PC-9 (cell line): Measurements from ENCODE around the gene SRXN1. TPM values are rescaled to one million over a fixed set of nuclear protein-coding genes. Genes with fewer than 3 reads are reported as not detected.

ENCODE experiments used
- BruUV-seq: library from RNA; stranded (reverse); fragments of 400-500 nt; replicated peaks from 2 replicates; lab custom pipeline; 2021; lab: Mats Ljungman, UMichigan
- CTCF ChIA-PET: fragments of 300-600 bp; sonication (Branson Sonifier 250); formaldehyde crosslinking; loops from one replicate; lab custom pipeline; 2022; ENCODE audit warnings: antibody characterized with exemption; lab: Charles Lee
- POLR2A ChIA-PET: fragments of 300-600 bp; sonication (Branson Sonifier 250); formaldehyde crosslinking; loops from one replicate; lab custom pipeline; 2022; ENCODE audit warnings: antibody characterized with exemption; ENCODE audit not compliant: unreplicated experiment; lab: Charles Lee
- DNase-seq, 2 experiments: peaks; one replicate each; pipeline versions ENCODE4 v3.0.0 to v3.0.0-alpha.2; 2015 to 2022; ENCODE audit warnings: mixed read lengths in 1 of 2
- H2AFZ ChIP-seq: fragments of 200-600 bp; sonication (generic); 2 replicates; pipeline ENCODE4 v1.8.1; 2017; ENCODE audit warnings: antibody characterized with exemption
- H3F3A ChIP-seq: fragments of 200-600 bp; sonication (generic); 2 replicates; pipeline ENCODE4 v1.8.1; 2017; ENCODE audit warnings: antibody characterized with exemption, mild to moderate bottlenecking, low read depth; ENCODE audit not compliant: insufficient read depth
- H3K27ac ChIP-seq: fragments of 200-600 bp; sonication (generic); 2 replicates; pipeline ENCODE4 v1.6.1; 2016; ENCODE audit warnings: mixed run types
- H3K27me3 ChIP-seq: fragments of 200-600 bp; sonication (generic); 2 replicates; pipeline ENCODE4 v1.6.1; 2016; ENCODE audit warnings: low read depth, mixed run types; ENCODE audit not compliant: insufficient read depth
- H3K36me3 ChIP-seq: fragments of 200-600 bp; sonication (generic); 2 replicates; pipeline ENCODE4 v1.6.1; 2016; ENCODE audit warnings: low read depth, mixed run types
- H3K4me1 ChIP-seq: fragments of 200-600 bp; sonication (generic); replicated peaks from 2 replicates; pipeline ENCODE4 v1.6.1; 2016; ENCODE audit warnings: mixed run types; ENCODE audit not compliant: insufficient read depth
- H3K4me2 ChIP-seq: fragments of 200-600 bp; sonication (generic); 2 replicates; pipeline ENCODE4 v1.6.1; 2017; ENCODE audit warnings: mixed run types
- H3K4me3 ChIP-seq: fragments of 200-600 bp; sonication (generic); 2 replicates; pipeline ENCODE4 v1.6.1; 2016; ENCODE audit warnings: mixed run types
- H3K79me2 ChIP-seq: fragments of 200-600 bp; sonication (generic); 2 replicates; pipeline ENCODE4 v1.6.1; 2017; ENCODE audit warnings: low read depth, mixed run types
- H3K9me2 ChIP-seq: fragments of 200-600 bp; sonication (generic); 2 replicates; pipeline ENCODE4 v1.8.1; 2017; ENCODE audit warnings: mild to moderate bottlenecking; ENCODE audit not compliant: insufficient read depth
- H3K9me3 ChIP-seq: fragments of 200-600 bp; sonication (generic); 2 replicates; pipeline ENCODE4 v1.8.1; 2016; ENCODE audit warnings: low read depth; ENCODE audit not compliant: insufficient read depth
- H4K20me1 ChIP-seq: fragments of 200-600 bp; sonication (generic); 2 replicates; pipeline ENCODE4 v1.8.1; 2017; ENCODE audit not compliant: insufficient read depth
- CTCF ChIP-seq: fragments of 200-600 bp; sonication (generic); conservative IDR thresholded peaks from 2 replicates; pipeline ENCODE4 v1.6.1; 2017; ENCODE audit warnings: mixed run types, antibody characterized with exemption, mild to moderate bottlenecking, moderate library complexity
- EZH2 ChIP-seq: fragments of 200-600 bp; sonication (generic); IDR thresholded peaks from 2 replicates; pipeline ENCODE4 v1.8.0; 2017; ENCODE audit warnings: antibody characterized with exemption, low read depth
- intact Hi-C: fragments of 100-400 bp; cut with micrococcal nuclease; formaldehyde crosslinking; loops from one replicate; pipeline ENCODE4 v1.10.0; 2022; ENCODE audit not compliant: unreplicated experiment
- total RNA-seq: library from RNA; stranded (reverse); gene quantifications from 2 replicates; pipeline ENCODE4 v1.2.3, GENCODE V29; 2021

The SRXN1 gene
- total RNA-seq, 1 experiment from 2014 or later, result 204 TPM

- H3K27ac ChIP-seq, result no peak overlapping the region
- no peaks in the 10 kb centered on the region for H3F3A ChIP-seq
- no peaks in the 10 kb centered on the region for H3K4me1 ChIP-seq
- H3K9me2 ChIP-seq, result no peaks in the 10 kb centered on the region
- no peaks in the 10 kb centered on the region for H3K36me3 ChIP-seq
- intact Hi-C loops, result no loop called here
- no peak for DNase-seq
- no peaks in the 10 kb centered on the region for H3K79me2 ChIP-seq
- H3K4me2 ChIP-seq, result no peak overlapping the region
- peaks cover 88% of the 10 kb centered on the region for H3K27me3 ChIP-seq
- H3K4me3 ChIP-seq, result no peak overlapping the region
- ChIA-PET CTCF (no interaction called here), POLR2A (no interaction called here)
- no peak for TF ChIP-seq EZH2
- TF ChIP-seq CTCF, result no peak
- no peak overlapping the region for H2AFZ ChIP-seq
- no TSS peak for BruUV-seq
- no peaks in the 10 kb centered on the region for H3K9me3 ChIP-seq
- H4K20me1 ChIP-seq, result no peaks in the 10 kb centered on the region; the same call in 1 of the 2 replicates
These were observed 29.1 kb upstream of the SRXN1 start for GRCh38 chr20:682123-682522.

GRCh38 chr20:680638-681187, 27.7 kb upstream of the SRXN1 start:
- peaks cover 90% of the 10 kb centered on the region for H3K27me3 ChIP-seq

GRCh38 chr20:677957-678356, 25.0 kb upstream of the SRXN1 start:
- Histone ChIP-seq H2AFZ (no peak overlapping the region), H3F3A (no peaks in the 10 kb centered on the region), H3K4me1 (no peaks in the 10 kb centered on the region), H3K79me2 (no peaks in the 10 kb centered on the region), H3K4me3 (no peak overlapping the region), H3K9me3 (no peaks in the 10 kb centered on the region), H3K4me2 (no peak overlapping the region), H3K36me3 (no peaks in the 10 kb centered on the region), H3K27ac (no peak overlapping the region), H4K20me1 (no peaks in the 10 kb centered on the region; the same call in 1 of the 2 replicates), H3K9me2 (no peaks in the 10 kb centered on the region), H3K27me3 (peaks cover 90% of the 10 kb centered on the region)
- DNase-seq, result no peak
- BruUV-seq, result no TSS peak
- TF ChIP-seq EZH2 (no peak), CTCF (no peak)
- intact Hi-C loops, result loop anchor here (10.0 kb wide), 1 partner anchor 47 kb away; no protein-coding TSS in a partner anchor
- ChIA-PET POLR2A (no interaction called here), CTCF (no interaction called here)

More at GRCh38 chr20:680638-681187, 27.7 kb upstream of the SRXN1 start:
- H3K4me1 ChIP-seq, result no peaks in the 10 kb centered on the region
- no peak overlapping the region for H2AFZ ChIP-seq
- H3K9me3 ChIP-seq, result no peaks in the 10 kb centered on the region
- H3K36me3 ChIP-seq, result no peaks in the 10 kb centered on the region
- H3F3A ChIP-seq, result no peaks in the 10 kb centered on the region
- DNase-seq, result no peak
- no peaks in the 10 kb centered on the region; the same call in 1 of the 2 replicates for H4K20me1 ChIP-seq
- no TSS peak for BruUV-seq
- POLR2A ChIA-PET, result no interaction called here
- H3K4me3 ChIP-seq, result no peak overlapping the region
- intact Hi-C loops, result no loop called here
- H3K79me2 ChIP-seq, result no peaks in the 10 kb centered on the region
- no peak overlapping the region for H3K27ac ChIP-seq
- CTCF ChIA-PET, result no interaction called here
- H3K4me2 ChIP-seq, result no peak overlapping the region
- H3K9me2 ChIP-seq, result no peaks in the 10 kb centered on the region
- TF ChIP-seq CTCF (no peak), EZH2 (no peak)
